ENCODE data around the gene GRAP2.
"Not testable (repeated sequence)": the region's sequence is repeated elsewhere in the genome, so short reads cannot be mapped to it uniquely, and the experiment has no call there.

Gene GRAP2

GRCh38 chr22:39970742-39971141 lies 69.9 kb downstream of the GRAP2 start:
- no peak for DNase-seq

GRCh38 chr22:39972641-39973040 lies 71.8 kb downstream of the GRAP2 start:
- DNase-seq = no peak

DNA sequence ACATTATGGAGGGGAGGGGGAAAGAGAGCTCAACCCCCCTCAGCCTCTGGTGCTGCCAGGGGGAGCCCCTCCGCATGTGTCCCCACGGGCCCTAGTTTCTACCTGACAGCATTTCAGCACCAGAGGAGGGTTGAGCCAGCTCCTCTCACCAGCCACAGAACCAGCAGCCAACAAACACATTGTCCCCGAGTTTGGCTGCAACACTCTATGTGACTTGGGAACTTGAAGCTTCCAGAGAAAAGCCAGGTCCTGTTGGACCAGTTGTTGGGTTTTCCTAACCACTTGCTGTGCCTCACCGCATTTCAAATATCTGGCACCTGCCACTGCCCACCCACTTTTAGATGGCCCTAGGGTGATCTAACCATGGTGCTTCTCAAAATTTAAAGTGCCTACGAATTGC lies 72.8 kb downstream of the GRAP2 start:
- no peak for DNase-seq

- DNase-seq = no peak
These were observed 73.2 kb downstream of the GRAP2 start for GRCh38 chr22:39974065-39974464.

DNA sequence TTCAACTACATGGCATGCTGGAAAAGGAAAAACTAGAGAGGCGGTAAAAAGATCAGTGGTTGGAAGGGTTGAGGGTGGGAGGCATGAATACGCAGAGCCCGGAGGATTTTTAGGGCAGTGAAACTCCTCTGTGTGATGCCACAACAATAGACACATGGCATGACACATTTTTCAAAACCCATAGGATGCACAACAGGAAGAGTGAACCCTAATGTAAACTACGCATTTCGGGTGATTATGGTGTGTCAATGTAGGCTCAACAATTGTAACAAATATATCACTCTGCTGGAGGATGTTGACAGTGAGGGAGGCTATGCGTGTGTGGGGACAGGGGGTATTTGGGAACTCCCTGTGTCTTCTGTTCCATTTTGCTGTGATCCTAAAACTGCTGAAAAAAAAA lies 78.2 kb downstream of the GRAP2 start:
- DNase-seq = no peak

GRCh38 chr22:39979458-39979857 lies 78.6 kb downstream of the GRAP2 start:
- no peak for DNase-seq

- no peak for DNase-seq
These were observed 79.7 kb downstream of the GRAP2 start for GRCh38 chr22:39980596-39980995.

DNA sequence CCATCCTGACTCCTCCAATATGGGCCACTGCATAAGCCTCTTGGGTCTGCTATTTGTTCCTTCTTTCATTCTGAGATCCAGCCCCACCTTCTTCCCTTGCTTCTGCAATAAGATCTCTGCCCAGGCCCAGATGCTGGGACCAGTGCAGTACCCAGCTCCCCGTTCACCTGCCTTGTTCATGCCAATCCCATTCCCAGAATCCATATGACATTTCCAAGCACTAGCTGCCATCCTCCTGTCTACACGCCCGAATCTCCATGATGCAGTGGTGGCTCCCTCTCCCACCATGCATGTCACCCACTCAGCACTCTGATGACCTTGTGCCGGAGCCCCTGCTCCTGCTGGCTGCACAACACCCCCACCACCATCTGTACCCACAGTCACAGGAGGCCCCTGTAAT lies 82.5 kb downstream of the GRAP2 start:
- DNase-seq = no peak

DNA sequence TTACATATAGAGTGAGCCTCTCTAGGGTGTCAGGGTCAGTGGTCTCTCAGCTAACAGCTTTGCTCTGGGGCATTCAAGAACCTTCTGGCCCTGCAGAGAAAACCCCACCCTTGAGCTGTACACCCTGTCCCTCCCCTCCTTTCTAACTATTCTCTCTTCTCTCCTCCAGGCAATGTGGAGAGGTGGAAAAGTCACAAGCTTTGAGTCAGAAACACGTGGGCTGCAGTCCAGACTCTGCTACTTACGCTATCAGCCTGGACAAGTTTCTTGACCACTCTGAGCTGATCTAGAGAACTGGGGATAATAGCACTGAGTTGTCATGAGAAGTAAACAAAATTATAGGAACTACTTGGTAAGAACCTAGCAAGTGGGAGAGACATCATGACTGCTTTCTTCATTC lies 83.1 kb downstream of the GRAP2 start:
- DNase-seq = no peak

GRCh38 chr22:39984746-39985145 lies 83.9 kb downstream of the GRAP2 start:
- no peak for DNase-seq

DNA sequence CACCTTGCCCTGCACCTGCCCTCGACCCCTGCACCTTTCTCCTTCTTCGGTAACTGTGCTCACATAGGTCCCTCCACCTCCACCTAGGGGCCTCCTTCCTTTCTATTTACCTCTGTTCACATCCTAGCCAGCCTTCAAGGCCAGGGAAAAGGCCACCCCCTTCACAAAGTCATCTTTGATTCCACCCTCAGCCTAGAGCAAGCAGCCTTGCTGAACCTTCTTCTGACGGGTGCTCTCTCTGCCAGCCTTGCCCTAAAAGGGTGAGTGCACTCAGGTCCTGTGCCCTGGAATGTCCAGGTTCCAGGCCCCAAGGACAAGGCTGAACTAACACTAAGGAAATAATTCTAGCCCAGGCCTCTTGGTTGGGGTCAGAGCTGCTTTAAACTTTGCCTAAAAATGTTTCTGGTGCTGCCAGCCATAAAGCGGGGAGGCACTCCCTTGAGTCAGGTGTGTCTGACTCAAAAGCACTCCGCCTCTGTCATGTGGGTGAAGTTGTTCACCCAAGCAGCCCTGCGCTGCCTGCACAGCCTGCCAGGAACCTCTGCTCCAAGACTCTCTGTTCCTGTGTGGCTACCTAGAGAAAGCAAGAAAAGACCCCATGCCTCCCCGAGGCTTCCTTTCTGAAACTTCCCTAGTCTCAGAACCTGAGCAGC lies 84.6 kb downstream of the GRAP2 start:
- no peak for DNase-seq

- DNase-seq = no peak
These were observed 87.7 kb downstream of the GRAP2 start for GRCh38 chr22:39988386-39989114.

- no peak for DNase-seq
These were observed 88.7 kb downstream of the GRAP2 start for GRCh38 chr22:39989633-39990032.

DNA sequence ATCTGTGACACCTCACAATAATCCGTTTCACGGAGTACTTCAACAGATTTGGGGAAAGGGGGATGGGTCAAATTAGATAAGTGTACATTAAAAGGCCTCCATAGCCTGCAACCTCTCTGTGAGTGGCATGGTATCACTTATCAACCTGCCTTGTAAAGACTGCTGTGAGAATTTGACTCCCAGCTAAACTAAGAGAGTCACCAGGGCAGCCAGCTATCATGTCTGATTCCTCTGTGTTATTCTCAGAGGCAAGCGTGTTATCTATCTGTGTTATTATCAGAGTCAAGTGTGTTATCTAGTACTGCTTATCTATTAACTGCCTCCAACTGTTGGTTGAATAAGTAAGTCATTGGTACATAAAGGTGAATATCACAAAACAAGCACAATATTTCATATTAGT lies 89.8 kb downstream of the GRAP2 start:
- no peak for DNase-seq

GRCh38 chr22:39991159-39991860 lies 90.4 kb downstream of the GRAP2 start:
- DNase-seq = no peak

GRCh38 chr22:39992088-39992826 lies 91.4 kb downstream of the GRAP2 start:
- DNase-seq = no peak

DNA sequence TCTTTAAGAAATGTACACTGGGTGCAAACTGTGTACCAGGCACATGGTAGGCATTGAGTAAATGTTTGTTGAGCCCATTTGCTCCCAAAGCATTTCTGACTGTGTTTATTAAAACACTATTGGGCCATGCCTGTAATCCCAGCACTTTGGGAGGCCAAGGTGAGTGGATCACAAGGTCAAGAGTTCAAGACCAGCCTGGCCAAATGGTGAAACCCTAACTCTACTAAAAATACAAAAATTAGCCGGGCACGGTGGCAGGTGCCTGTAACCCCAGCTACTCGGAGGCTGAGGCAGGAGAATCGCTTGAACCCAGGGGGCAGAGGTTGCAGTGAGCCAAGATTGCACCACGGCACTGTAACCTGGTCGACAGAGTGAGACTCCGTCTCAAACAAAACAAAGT lies 92.0 kb downstream of the GRAP2 start:
- DNase-seq = not testable (repeated sequence)

DNA sequence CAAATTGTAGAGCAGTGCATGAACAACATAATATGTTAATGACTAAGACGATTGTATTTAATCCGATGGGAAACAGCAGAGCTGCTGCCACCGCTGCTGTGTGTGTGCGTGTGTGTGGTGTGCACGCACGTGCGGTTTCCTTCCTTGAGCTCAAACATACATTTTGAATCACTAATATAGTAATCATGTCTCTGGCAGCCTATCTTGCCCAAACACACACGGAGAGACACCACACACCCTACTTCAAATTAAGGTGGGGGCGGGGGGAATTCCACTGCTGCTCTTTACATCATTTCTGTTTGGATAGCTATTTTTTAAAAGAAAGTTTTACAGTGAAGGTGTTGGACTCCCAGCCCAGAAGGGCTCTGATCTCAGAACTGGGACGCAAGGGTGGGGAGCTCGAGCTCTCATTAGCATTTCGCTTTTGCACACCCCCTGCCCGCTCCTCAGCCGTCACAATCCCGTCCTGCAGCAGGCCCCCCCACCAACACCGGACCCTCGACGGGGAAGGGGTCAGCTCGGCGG lies 93.2 kb downstream of the GRAP2 start:
- DNase-seq = no peak

GRCh38 chr22:39994566-39995392 lies 93.9 kb downstream of the GRAP2 start, which contains the start of gene FAM83F:
FAM83F (plus strand) TSS chr22:39994954; CDS start chr22:39995043, 89 bp downstream.
- DNase-seq = peak; percentile 5

GRCh38 chr22:39995393-39996252 lies 94.7 kb downstream of the GRAP2 start:
- no peak for DNase-seq

- DNase-seq = no peak
These were observed 95.8 kb downstream of the GRAP2 start for GRCh38 chr22:39996732-39997131.

Data from NCI-H2029 treated with DMSO at 0.1 percent for 48 hours (cell line).